ENCODE measurements around the gene FGF14.

FGF14 gene

GRCh38 chr13:102293723-102294122 lies 108.1 kb downstream of the FGF14 start:
- H2AFZ ChIP-seq = no peak overlapping the region
- no peaks in the 10 kb centered on the region for H3K27me3 ChIP-seq (ENCODE audit: control insufficient read depth, insufficient read depth, low read length)
- TF ChIP-seq CTCF (IDR thresholded peaks at IDR 0.05) = no peak
- H3K9me3 ChIP-seq (ENCODE audit: control insufficient read depth, low read length) = no peaks in the 10 kb centered on the region
- no peak overlapping the region for H3K9ac ChIP-seq
- H3K27ac ChIP-seq = no peak overlapping the region
- H3K36me3 ChIP-seq (ENCODE audit: control insufficient read depth, insufficient read depth, low read length) = no peaks in the 10 kb centered on the region
- no peaks in the 10 kb centered on the region for H3K79me2 ChIP-seq
- H3K4me3 ChIP-seq (ENCODE audit: low read depth, low read length) = no peak overlapping the region
- H3K4me1 ChIP-seq = no peaks in the 10 kb centered on the region
- no peak overlapping the region for H3K4me2 ChIP-seq (ENCODE audit: low read length)

- no peak overlapping the region for H3K9ac ChIP-seq
- no peaks in the 10 kb centered on the region for H3K27me3 ChIP-seq (ENCODE audit: control insufficient read depth, insufficient read depth, low read length)
- no peaks in the 10 kb centered on the region for H3K36me3 ChIP-seq (ENCODE audit: control insufficient read depth, insufficient read depth, low read length)
- H3K9me3 ChIP-seq (ENCODE audit: control insufficient read depth, low read length) = no peaks in the 10 kb centered on the region
- no peak for TF ChIP-seq CTCF (IDR thresholded peaks at IDR 0.05)
- H2AFZ ChIP-seq = no peak overlapping the region
- no peak overlapping the region for H3K27ac ChIP-seq
- no peaks in the 10 kb centered on the region for H3K4me1 ChIP-seq
- no peaks in the 10 kb centered on the region for H3K79me2 ChIP-seq
- H3K4me3 ChIP-seq (ENCODE audit: low read depth, low read length) = no peak overlapping the region
- H3K4me2 ChIP-seq (ENCODE audit: low read length) = no peak overlapping the region
Observed at GRCh38 chr13:102291587-102292218, 110.1 kb downstream of the FGF14 start.

- no peak for TF ChIP-seq CTCF (IDR thresholded peaks at IDR 0.05)
- H3K4me1 ChIP-seq = no peaks in the 10 kb centered on the region
Observed at GRCh38 chr13:102289606-102290005, 112.2 kb downstream of the FGF14 start.

GRCh38 chr13:102286326-102286725 lies 115.5 kb downstream of the FGF14 start:
- no peak overlapping the region for H2AFZ ChIP-seq
- no peaks in the 10 kb centered on the region for H3K27me3 ChIP-seq (ENCODE audit: control insufficient read depth, insufficient read depth, low read length)
- H3K4me1 ChIP-seq = no peaks in the 10 kb centered on the region
- H3K9me3 ChIP-seq (ENCODE audit: control insufficient read depth, low read length) = no peaks in the 10 kb centered on the region
- no peak for TF ChIP-seq CTCF (IDR thresholded peaks at IDR 0.05)
- no peaks in the 10 kb centered on the region for H3K36me3 ChIP-seq (ENCODE audit: control insufficient read depth, insufficient read depth, low read length)
- no peak overlapping the region for H3K4me2 ChIP-seq (ENCODE audit: low read length)
- no peaks in the 10 kb centered on the region for H3K79me2 ChIP-seq
- no peak overlapping the region for H3K4me3 ChIP-seq (ENCODE audit: low read depth, low read length)
- no peak overlapping the region for H3K27ac ChIP-seq
- H3K9ac ChIP-seq = no peak overlapping the region

More at GRCh38 chr13:102289606-102290005, 112.2 kb downstream of the FGF14 start:
- H3K36me3 ChIP-seq (ENCODE audit: control insufficient read depth, insufficient read depth, low read length) = no peaks in the 10 kb centered on the region
- no peak overlapping the region for H3K9ac ChIP-seq
- no peak overlapping the region for H3K4me3 ChIP-seq (ENCODE audit: low read depth, low read length)
- H3K4me2 ChIP-seq (ENCODE audit: low read length) = no peak overlapping the region
- no peak overlapping the region for H3K27ac ChIP-seq
- H3K27me3 ChIP-seq (ENCODE audit: control insufficient read depth, insufficient read depth, low read length) = no peaks in the 10 kb centered on the region
- H2AFZ ChIP-seq = no peak overlapping the region
- no peaks in the 10 kb centered on the region for H3K79me2 ChIP-seq
- H3K9me3 ChIP-seq (ENCODE audit: control insufficient read depth, low read length) = no peaks in the 10 kb centered on the region

- H2AFZ ChIP-seq = no peak overlapping the region
- no peak for TF ChIP-seq CTCF (IDR thresholded peaks at IDR 0.05)
Observed at GRCh38 chr13:102280366-102280765, 121.5 kb downstream of the FGF14 start.

More at GRCh38 chr13:102280366-102280765, 121.5 kb downstream of the FGF14 start:
- Histone ChIP-seq H3K27me3 (ENCODE audit: control insufficient read depth, insufficient read depth, low read length) (no peaks in the 10 kb centered on the region), H3K4me2 (ENCODE audit: low read length) (no peak overlapping the region), H3K36me3 (ENCODE audit: control insufficient read depth, insufficient read depth, low read length) (no peaks in the 10 kb centered on the region), H3K27ac (no peak overlapping the region), H3K79me2 (no peaks in the 10 kb centered on the region), H3K4me3 (ENCODE audit: low read depth, low read length) (no peak overlapping the region), H3K4me1 (no peaks in the 10 kb centered on the region), H3K9ac (no peak overlapping the region), H3K9me3 (ENCODE audit: control insufficient read depth, low read length) (no peaks in the 10 kb centered on the region)
